ENCODE results near the gene SBF2.

The SBF2 gene

GRCh38 chr11:10064828-10065227, 229.2 kb downstream of the SBF2 start:
- TF ChIP-seq REST (IDR thresholded peaks at IDR 0.05; ENCODE audit: insufficient read depth in 1 of 2, low read depth in 2 of 2, low read length in 2 of 2) (no peak), POLR2AphosphoS5 (IDR thresholded peaks at IDR 0.05; ENCODE audit: low read depth, low read length) (no peak), TAF1 (IDR thresholded peaks at IDR 0.05; ENCODE audit: borderline replicate concordance, insufficient read depth, low read length) (no peak), SIN3A (IDR thresholded peaks at IDR 0.05; ENCODE audit: borderline replicate concordance, insufficient read depth, low read length) (no peak), FOXP2 (optimal IDR thresholded peaks at IDR 0.05; ENCODE audit: borderline replicate concordance, extremely low read depth, extremely low read length, insufficient read depth) (no peak)

GRCh38 chr11:10058356-10058755, 235.7 kb downstream of the SBF2 start:
- TF ChIP-seq REST (IDR thresholded peaks at IDR 0.05; ENCODE audit: insufficient read depth in 1 of 2, low read depth in 2 of 2, low read length in 2 of 2) = no peak
- TF ChIP-seq FOXP2 (optimal IDR thresholded peaks at IDR 0.05; ENCODE audit: borderline replicate concordance, extremely low read depth, extremely low read length, insufficient read depth) = no peak
- no peak for TF ChIP-seq TAF1 (IDR thresholded peaks at IDR 0.05; ENCODE audit: borderline replicate concordance, insufficient read depth, low read length)
- TF ChIP-seq SIN3A (IDR thresholded peaks at IDR 0.05; ENCODE audit: borderline replicate concordance, insufficient read depth, low read length) = no peak
- TF ChIP-seq POLR2AphosphoS5 (IDR thresholded peaks at IDR 0.05; ENCODE audit: low read depth, low read length) = no peak

- TF ChIP-seq POLR2AphosphoS5 (IDR thresholded peaks at IDR 0.05; ENCODE audit: low read depth, low read length) (no peak), SIN3A (IDR thresholded peaks at IDR 0.05; ENCODE audit: borderline replicate concordance, insufficient read depth, low read length) (no peak), FOXP2 (optimal IDR thresholded peaks at IDR 0.05; ENCODE audit: borderline replicate concordance, extremely low read depth, extremely low read length, insufficient read depth) (no peak)
Measured at GRCh38 chr11:10051868-10052586, 242.0 kb downstream of the SBF2 start.

GRCh38 chr11:10050561-10050960, 243.5 kb downstream of the SBF2 start:
- no peak for TF ChIP-seq REST (IDR thresholded peaks at IDR 0.05; ENCODE audit: insufficient read depth in 1 of 2, low read depth in 2 of 2, low read length in 2 of 2)
- no peak for TF ChIP-seq POLR2AphosphoS5 (IDR thresholded peaks at IDR 0.05; ENCODE audit: low read depth, low read length)
- TF ChIP-seq FOXP2 (optimal IDR thresholded peaks at IDR 0.05; ENCODE audit: borderline replicate concordance, extremely low read depth, extremely low read length, insufficient read depth) = no peak
- TF ChIP-seq SIN3A (IDR thresholded peaks at IDR 0.05; ENCODE audit: borderline replicate concordance, insufficient read depth, low read length) = no peak
- TF ChIP-seq TAF1 (IDR thresholded peaks at IDR 0.05; ENCODE audit: borderline replicate concordance, insufficient read depth, low read length) = no peak

- no peak for TF ChIP-seq TAF1 (IDR thresholded peaks at IDR 0.05; ENCODE audit: borderline replicate concordance, insufficient read depth, low read length)
- no peak for TF ChIP-seq SIN3A (IDR thresholded peaks at IDR 0.05; ENCODE audit: borderline replicate concordance, insufficient read depth, low read length)
- no peak for TF ChIP-seq POLR2AphosphoS5 (IDR thresholded peaks at IDR 0.05; ENCODE audit: low read depth, low read length)
Measured at GRCh38 chr11:10049756-10050155, 244.3 kb downstream of the SBF2 start.

DNA sequence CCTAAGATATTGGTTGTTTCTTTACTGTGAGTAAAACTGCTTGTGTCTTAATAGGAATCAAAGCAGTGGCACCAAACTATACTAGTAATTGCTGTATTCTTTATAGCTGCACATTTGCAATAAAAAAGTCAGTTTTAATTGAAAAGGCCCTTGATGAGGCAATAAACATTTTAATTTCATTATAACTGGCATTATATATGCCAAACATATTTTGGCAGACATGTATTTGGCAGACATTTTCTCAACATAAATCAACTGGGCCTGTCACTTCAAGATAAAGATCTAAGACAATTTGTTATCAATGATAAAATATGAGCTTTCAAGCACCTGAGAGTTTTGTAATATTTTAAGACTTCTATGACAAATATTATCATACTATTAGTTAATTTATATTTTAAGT, 245.7 kb downstream of the SBF2 start:
- TF ChIP-seq FOXP2 (optimal IDR thresholded peaks at IDR 0.05; ENCODE audit: borderline replicate concordance, extremely low read depth, extremely low read length, insufficient read depth) = no peak
- no peak for TF ChIP-seq REST (IDR thresholded peaks at IDR 0.05; ENCODE audit: insufficient read depth in 1 of 2, low read depth in 2 of 2, low read length in 2 of 2)
- TF ChIP-seq POLR2AphosphoS5 (IDR thresholded peaks at IDR 0.05; ENCODE audit: low read depth, low read length) = no peak
- no peak for TF ChIP-seq SIN3A (IDR thresholded peaks at IDR 0.05; ENCODE audit: borderline replicate concordance, insufficient read depth, low read length)

Data from PFSK-1 (cell line).